H1 (cell line): ENCODE results near the gene RBFOX1. TPM values are rescaled to one million over a fixed set of nuclear protein-coding genes. Genes with fewer than 3 reads are reported as not detected.

Experiments used
- CTCF ChIA-PET: fragments of 300-600 bp; sonication (Branson Sonifier 250); formaldehyde crosslinking; loops from one replicate; lab custom pipeline; 2021; ENCODE audit not compliant: partially characterized antibody; lab: Charles Lee
- POLR2A ChIA-PET: fragments of 300-600 bp; sonication (Branson Sonifier 250); formaldehyde crosslinking; loops from one replicate; lab custom pipeline; 2021; ENCODE audit warnings: inconsistent platforms; ENCODE audit not compliant: partially characterized antibody; lab: Charles Lee
- DNase-seq, 2 experiments: peaks; one replicate each; pipeline versions ENCODE4 v3.0.0 to v3.0.0-alpha.2; 2010 to 2022; ENCODE audit warnings: low spot score in 2 of 2, low read depth in 1 of 2, mixed read lengths in 1 of 2
- FAIRE-seq: peaks from 2 replicates; lab custom pipeline; 2011; peaks lifted over from hg19 to GRCh38; lab: Jason Lieb, UNC
- H2AFZ ChIP-seq: 2 replicates; pipeline ENCODE4 v1.8.1; 2012; ENCODE audit warnings: low read length, inconsistent platforms
- H2AK5ac ChIP-seq: 2 replicates; pipeline ENCODE4 v1.6.1; 2013; ENCODE audit warnings: low read depth, low read length
- H2BK120ac ChIP-seq: replicated peaks from 2 replicates; pipeline ENCODE3; 2013; ENCODE audit warnings: low read depth, low read length, inconsistent platforms
- H2BK12ac ChIP-seq: 2 replicates; pipeline ENCODE4 v1.6.1; 2013; ENCODE audit warnings: low read depth, low read length
- H2BK15ac ChIP-seq: 2 replicates; pipeline ENCODE4 v1.6.1; 2013; ENCODE audit warnings: low read length
- H2BK20ac ChIP-seq: 2 replicates; pipeline ENCODE4 v1.6.1; 2013; ENCODE audit warnings: low read length
- H2BK5ac ChIP-seq: 2 replicates; pipeline ENCODE4 v1.6.1; 2013; ENCODE audit warnings: low read depth, low read length
- H3K14ac ChIP-seq: 2 replicates; pipeline ENCODE4 v1.6.1; 2013; ENCODE audit warnings: inconsistent platforms; ENCODE audit not compliant: insufficient read length
- H3K18ac ChIP-seq: 2 replicates; pipeline ENCODE4 v1.6.1; 2013; ENCODE audit warnings: low read length; ENCODE audit errors: extremely low read depth
- H3K23ac ChIP-seq: 2 replicates; pipeline ENCODE4 v1.6.1; 2013; ENCODE audit warnings: inconsistent platforms; ENCODE audit not compliant: insufficient read length
- H3K23me2 ChIP-seq: 2 replicates; pipeline ENCODE4 v1.6.1; 2013; ENCODE audit warnings: low read depth, low read length
- H3K27ac ChIP-seq: 2 replicates; pipeline ENCODE4 v1.6.1; 2011; ENCODE audit warnings: low read depth, low read length, inconsistent platforms
- H3K27me3 ChIP-seq, 4 experiments: replicated peaks in 1 of 4; 1 replicate in 1 of 4; 2 replicates in 3 of 4; pipeline versions ENCODE4 v1.6.1 to v1.8.1; 2011 to 2013; ENCODE audit warnings: low read length in 3 of 4, mild to moderate bottlenecking in 3 of 4, inconsistent platforms in 2 of 4, mixed read lengths in 2 of 4, moderate library complexity in 1 of 4; ENCODE audit not compliant: control insufficient read depth in 3 of 4, insufficient read depth in 3 of 4; ENCODE audit errors: extremely low read depth in 1 of 4
- H3K36me3 ChIP-seq, 4 experiments: 2 replicates each; pipeline versions ENCODE4 v1.6.1 to v1.8.1; 2011 to 2013; ENCODE audit warnings: mild to moderate bottlenecking in 4 of 4, low read length in 3 of 4, moderate library complexity in 2 of 4, control low read depth in 1 of 4, inconsistent platforms in 1 of 4; ENCODE audit not compliant: insufficient read depth in 4 of 4, control insufficient read depth in 2 of 4
- H3K4ac ChIP-seq: replicated peaks from 2 replicates; pipeline ENCODE3; 2013; ENCODE audit warnings: low read length, low read depth, mixed read lengths, inconsistent platforms; ENCODE audit not compliant: insufficient read length
- H3K4me1 ChIP-seq, 4 experiments: replicated peaks in 1 of 4; 1 replicate in 1 of 4; 2 replicates in 3 of 4; pipeline versions ENCODE4 v1.6.1 to v1.8.1; 2011 to 2013; ENCODE audit warnings: low read length in 3 of 4, inconsistent platforms in 2 of 4, mixed read lengths in 1 of 4; ENCODE audit not compliant: insufficient read depth in 4 of 4, control insufficient read depth in 3 of 4
- H3K4me2 ChIP-seq, 2 experiments: 2 replicates each; pipeline versions ENCODE4 v1.6.1 to v1.8.1; 2011 to 2013; ENCODE audit warnings: low read depth in 2 of 2, low read length in 2 of 2, control low read depth in 1 of 2, inconsistent platforms in 1 of 2, mild to moderate bottlenecking in 1 of 2; ENCODE audit not compliant: insufficient read depth in 1 of 2
- H3K4me3 ChIP-seq, 4 experiments: fragments of 200-600, 300-600 bp in 1 of 4; sonication (generic), shearing (Covaris generic), sonication (Bioruptor Twin) in 1 of 4; 2 replicates each; pipeline versions ENCODE4 v1.5.1 to v1.8.1; 2011 to 2016; ENCODE audit warnings: low read length in 4 of 4, low read depth in 3 of 4, control low read depth in 2 of 4, inconsistent platforms in 2 of 4, mild to moderate bottlenecking in 2 of 4, mixed read lengths in 1 of 4, moderate library complexity in 1 of 4; ENCODE audit not compliant: insufficient read depth in 2 of 4; ENCODE audit errors: extremely low read depth in 1 of 4
- H3K56ac ChIP-seq: replicated peaks from 2 replicates; pipeline ENCODE3; 2013; ENCODE audit warnings: low read depth, mild to moderate bottlenecking, mixed read lengths, low read length, inconsistent platforms; ENCODE audit not compliant: insufficient read length
- H3K79me1 ChIP-seq: 2 replicates; pipeline ENCODE4 v1.6.1; 2013; ENCODE audit warnings: low read depth, low read length, control low read depth
- H3K79me2 ChIP-seq, 2 experiments: 2 replicates each; pipeline versions ENCODE4 v1.6.1 to v1.8.1; 2012 to 2013; ENCODE audit warnings: low read length in 2 of 2, mild to moderate bottlenecking in 2 of 2, inconsistent platforms in 1 of 2; ENCODE audit not compliant: insufficient read depth in 2 of 2, control insufficient read depth in 1 of 2
- H3K9ac ChIP-seq, 4 experiments: replicated peaks in 1 of 4; 1 replicate in 1 of 4; 2 replicates in 3 of 4; pipeline versions ENCODE4 v1.6.1 to v1.8.1; 2011 to 2013; ENCODE audit warnings: low read depth in 3 of 4, low read length in 3 of 4, control low read depth in 2 of 4, mild to moderate bottlenecking in 2 of 4, moderate library complexity in 2 of 4, inconsistent platforms in 1 of 4; ENCODE audit errors: extremely low read depth in 1 of 4
- H3K9me3 ChIP-seq, 2 experiments: 2 replicates each; pipeline versions ENCODE4 v1.6.1 to v1.8.1; 2012 to 2013; ENCODE audit warnings: mild to moderate bottlenecking in 2 of 2, moderate library complexity in 2 of 2, control low read depth in 1 of 2, inconsistent platforms in 1 of 2, low read depth in 1 of 2, low read length in 1 of 2, mixed read lengths in 1 of 2; ENCODE audit not compliant: insufficient read depth in 2 of 2
- H4K20me1 ChIP-seq, 2 experiments: replicated peaks in 1 of 2; 2 replicates each; pipeline versions ENCODE3 to v1.8.1; 2011 to 2013; ENCODE audit warnings: inconsistent platforms in 2 of 2, low read length in 2 of 2, mild to moderate bottlenecking in 1 of 2; ENCODE audit not compliant: insufficient read depth in 2 of 2, control insufficient read depth in 1 of 2
- H4K5ac ChIP-seq: 2 replicates; pipeline ENCODE4 v1.6.1; 2013; ENCODE audit warnings: low read length, low read depth, mixed read lengths, inconsistent platforms; ENCODE audit not compliant: insufficient read length
- H4K8ac ChIP-seq: 2 replicates; pipeline ENCODE4 v1.8.0; 2013; ENCODE audit warnings: mild to moderate bottlenecking, moderate library complexity, low read length, inconsistent platforms; ENCODE audit not compliant: insufficient read depth; ENCODE audit errors: extremely low read depth
- H4K91ac ChIP-seq: replicated peaks from 2 replicates; pipeline ENCODE3; 2013; ENCODE audit warnings: low read length, mixed read lengths, inconsistent platforms; ENCODE audit not compliant: insufficient read length
- BCL11A ChIP-seq, 2 experiments: IDR thresholded peaks; one replicate each; pipeline ENCODE4 v1.6.1; 2011; ENCODE audit warnings: low read depth in 2 of 2, low read length in 2 of 2, mild to moderate bottlenecking in 2 of 2
- CREB1 ChIP-seq: IDR thresholded peaks from 2 replicates; pipeline ENCODE4 v1.6.1; 2012; ENCODE audit warnings: inconsistent platforms
- SIN3A ChIP-seq, 2 experiments: IDR thresholded peaks in 1 of 2; conservative IDR thresholded peaks in 1 of 2; 2 replicates each; pipeline ENCODE4 v1.6.1; 2011 to 2012; ENCODE audit warnings: low read length in 2 of 2, improper control_type of control experiment in 1 of 2, low read depth in 1 of 2, mild to moderate bottlenecking in 1 of 2
- WGBS, 2 experiments: shearing (Covaris generic) in 1 of 2; methylation state at CpG; one replicate each; pipeline versions ENCODE4 v1.1.6 to v1.1.7; 2013 to 2015; ENCODE audit warnings: low lambda C conversion rate in 2 of 2, mixed read lengths in 2 of 2, inconsistent platforms in 1 of 2, low coverage in 1 of 2, missing lambda C conversion rate in 1 of 2; ENCODE audit not compliant: insufficient replicate concordance in 2 of 2, insufficient coverage in 1 of 2, insufficient read length in 1 of 2; ENCODE audit errors: extremely low coverage in 1 of 2, missing lambda C conversion rate in 1 of 2; 5-methylcytosine and 5-hydroxymethylcytosine counted together
- polyA plus RNA-seq, 7 experiments: library from polyadenylated mRNA; depleted of rRNA in 3 of 7; stranded (reverse) in 5 of 7; unstranded in 2 of 7; fragments of >200 nt in 5 of 7; fragments of 200-250 nt in 2 of 7; gene quantifications; 1 replicate in 5 of 7; 2 replicates in 1 of 7; 4 replicates in 1 of 7; pipeline versions ENCODE4 v1.2.1 to v1.2.3, GENCODE V29; 2011 to 2013; ENCODE audit warnings: missing spikeins in 2 of 7, mixed read lengths in 2 of 7
- total RNA-seq: library from RNA; stranded (reverse); fragmentation: NEBNext Ultra II Directional; extraction: Animal tissue kit (Norgen Biotek cat#: 25700); gene quantifications from 2 replicates; pipeline ENCODE4 v1.2.1, GENCODE V29; 2021
- TF ChIP-seq, protein P1 (sequence below): IDR thresholded peaks from 2 replicates; pipeline ENCODE4 v1.6.1; 2011; ENCODE audit warnings: low read length, improper control_type of control experiment

RBFOX1 gene
- total and polyA plus RNA-seq, 2 of the 8 experiments (the other 6 are each of a cell fraction or from before 2014, with no cell fraction given) = 1.7 to 2.8 TPM

DNA sequence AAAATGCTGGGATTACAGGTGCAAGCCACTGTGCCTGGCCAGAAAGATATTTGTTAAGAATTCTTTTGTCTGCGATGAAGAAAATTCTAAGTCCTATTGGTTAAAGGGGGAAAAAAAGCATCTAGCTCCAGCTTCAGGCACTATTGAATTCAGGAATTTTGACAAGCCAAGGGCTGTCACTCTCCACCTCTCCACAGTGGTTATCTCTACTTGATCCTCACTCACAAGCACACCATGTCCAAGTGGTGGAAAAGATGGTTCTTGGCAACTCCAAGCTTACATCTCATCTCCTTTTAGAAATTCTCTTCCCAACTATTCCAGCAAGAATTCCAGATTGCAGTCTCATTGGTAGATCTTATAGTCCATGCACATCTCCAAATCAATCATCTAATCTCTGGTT lies 7.1 kb downstream of the RBFOX1 start:
- Histone ChIP-seq H2AK5ac (no peak overlapping the region), H3K27ac (no peak overlapping the region), H4K8ac (no peak overlapping the region), H4K91ac (no peak overlapping the region), H3K9ac (no peak overlapping the region), H3K9me3 (no peaks in the 10 kb centered on the region), H2BK120ac (no peak overlapping the region), H3K18ac (no peak overlapping the region), H3K27me3 (no peaks in the 10 kb centered on the region), H3K79me2 (no peaks in the 10 kb centered on the region), H3K79me1 (no peaks in the 10 kb centered on the region), H3K4ac (no peak overlapping the region), H3K4me1 (no peaks in the 10 kb centered on the region), H3K23me2 (no peaks in the 10 kb centered on the region), H2BK12ac (no peak overlapping the region), H3K4me3 (no peak overlapping the region), H3K56ac (no peak overlapping the region), H3K4me2 (no peak overlapping the region), H3K14ac (no peak overlapping the region), H3K36me3 (no peaks in the 10 kb centered on the region), H2BK20ac (no peak overlapping the region), H2BK5ac (no peak overlapping the region), H3K23ac (no peak overlapping the region), H2BK15ac (no peak overlapping the region), H4K5ac (no peak overlapping the region), H2AFZ (no peak overlapping the region), H4K20me1 (no peaks in the 10 kb centered on the region)
- ChIA-PET POLR2A (no interaction called here), CTCF (interaction anchor here (0.6 to 1.5 kb wide), 5 partner anchors 10 to 54 kb away, joined by 3 to 5 read pairs (median 3); no protein-coding TSS in a partner anchor)
- 86% methylated on average over 1 of the region's 1 CpG; no CpG with 5 or more reads in 1 of the 2 experiments for WGBS, 2 experiments
- no peak for FAIRE-seq
- no peak for DNase-seq
- no peak for TF ChIP-seq CREB1
- TF ChIP-seq, protein P1, sequence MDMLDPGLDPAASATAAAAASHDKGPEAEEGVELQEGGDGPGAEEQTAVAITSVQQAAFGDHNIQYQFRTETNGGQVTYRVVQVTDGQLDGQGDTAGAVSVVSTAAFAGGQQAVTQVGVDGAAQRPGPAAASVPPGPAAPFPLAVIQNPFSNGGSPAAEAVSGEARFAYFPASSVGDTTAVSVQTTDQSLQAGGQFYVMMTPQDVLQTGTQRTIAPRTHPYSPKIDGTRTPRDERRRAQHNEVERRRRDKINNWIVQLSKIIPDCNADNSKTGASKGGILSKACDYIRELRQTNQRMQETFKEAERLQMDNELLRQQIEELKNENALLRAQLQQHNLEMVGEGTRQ = no peak
- no peak for TF ChIP-seq BCL11A (IDR thresholded peaks at IDR 0.05; ENCODE audit: low read depth in 2 of 2, low read length in 2 of 2)
- no peak for TF ChIP-seq SIN3A (conservative IDR thresholded peaks at IDR 0.05 in 1 of 2, IDR thresholded peaks at IDR 0.05 in 1 of 2; ENCODE audit: low read depth in 1 of 2, low read length in 2 of 2)
